Measurements from ENCODE around the gene CLINT1. TPM values are rescaled to one million over a fixed set of nuclear protein-coding genes. Genes with fewer than 3 reads are reported as not detected.

Gene CLINT1
- total RNA-seq, 2 donors from 2014 or later, result 76.3 to 83.6 TPM

DNA sequence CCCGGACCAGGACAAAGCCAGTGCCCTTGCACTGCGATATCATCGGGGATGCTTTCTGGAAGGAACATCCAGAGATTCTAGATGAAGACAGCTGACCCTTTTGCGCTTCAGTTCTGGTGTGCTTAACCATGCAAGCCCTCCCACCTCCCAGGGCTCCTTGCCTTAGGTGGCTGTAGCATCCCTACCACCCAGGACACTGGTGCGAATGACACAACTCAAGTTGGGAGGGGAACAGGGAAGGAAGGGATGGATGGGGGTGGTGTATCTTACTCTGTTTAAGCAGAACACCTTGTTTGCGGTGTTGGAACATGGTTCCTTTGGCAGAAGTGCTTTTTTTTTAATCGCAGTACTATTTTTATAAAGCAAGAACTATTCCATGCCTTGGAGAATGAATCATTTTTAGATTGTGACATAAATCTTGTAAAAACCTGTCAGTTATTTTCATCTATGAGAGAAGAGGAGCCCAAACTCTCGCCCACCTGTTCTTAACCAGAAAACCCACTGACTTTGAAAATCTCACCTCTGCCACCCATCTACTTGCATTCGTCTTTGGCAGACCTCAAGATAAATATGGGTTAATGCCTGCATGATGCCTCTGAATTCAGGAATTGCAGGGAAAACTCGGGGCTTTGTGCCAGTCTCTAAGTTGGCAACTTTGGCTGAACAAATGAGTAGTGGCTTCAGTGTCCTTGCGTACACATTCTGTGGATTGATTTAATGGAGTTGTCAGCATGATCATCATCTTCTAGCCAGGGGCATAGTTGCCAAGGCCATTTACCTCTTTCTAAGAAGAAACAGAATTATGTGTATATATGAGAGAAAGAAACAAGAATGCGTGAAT lies 119.3 kb downstream of the CLINT1 start:
- Histone ChIP-seq H3K36me3 (peaks cover 31% of the 10 kb centered on the region), H3K4me3 (no peak overlapping the region), H3K9me3 (no peaks in the 10 kb centered on the region), H3K4me1 (peaks cover 0 to 11% of the 10 kb centered on the region in 2 donors), H3K27ac (no peak overlapping the region), H3K27me3 (no peaks in the 10 kb centered on the region)
- no peak for DNase-seq (ENCODE audit: low spot score)
- TF ChIP-seq, protein P1, sequence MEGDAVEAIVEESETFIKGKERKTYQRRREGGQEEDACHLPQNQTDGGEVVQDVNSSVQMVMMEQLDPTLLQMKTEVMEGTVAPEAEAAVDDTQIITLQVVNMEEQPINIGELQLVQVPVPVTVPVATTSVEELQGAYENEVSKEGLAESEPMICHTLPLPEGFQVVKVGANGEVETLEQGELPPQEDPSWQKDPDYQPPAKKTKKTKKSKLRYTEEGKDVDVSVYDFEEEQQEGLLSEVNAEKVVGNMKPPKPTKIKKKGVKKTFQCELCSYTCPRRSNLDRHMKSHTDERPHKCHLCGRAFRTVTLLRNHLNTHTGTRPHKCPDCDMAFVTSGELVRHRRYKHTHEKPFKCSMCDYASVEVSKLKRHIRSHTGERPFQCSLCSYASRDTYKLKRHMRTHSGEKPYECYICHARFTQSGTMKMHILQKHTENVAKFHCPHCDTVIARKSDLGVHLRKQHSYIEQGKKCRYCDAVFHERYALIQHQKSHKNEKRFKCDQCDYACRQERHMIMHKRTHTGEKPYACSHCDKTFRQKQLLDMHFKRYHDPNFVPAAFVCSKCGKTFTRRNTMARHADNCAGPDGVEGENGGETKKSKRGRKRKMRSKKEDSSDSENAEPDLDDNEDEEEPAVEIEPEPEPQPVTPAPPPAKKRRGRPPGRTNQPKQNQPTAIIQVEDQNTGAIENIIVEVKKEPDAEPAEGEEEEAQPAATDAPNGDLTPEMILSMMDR (IDR thresholded peaks at IDR 0.05), result no peak

- TF ChIP-seq, protein P1 (IDR thresholded peaks at IDR 0.05), result no peak
Observed at GRCh38 chr5:157735991-157736390, 123.0 kb downstream of the CLINT1 start.

More at GRCh38 chr5:157735991-157736390, 123.0 kb downstream of the CLINT1 start:
- Histone ChIP-seq H3K27ac (no peak overlapping the region), H3K4me1 (peaks cover 0 to 7% of the 10 kb centered on the region in 2 donors), H3K27me3 (no peaks in the 10 kb centered on the region), H3K4me3 (no peak overlapping the region), H3K36me3 (peaks cover 39% of the 10 kb centered on the region), H3K9me3 (no peaks in the 10 kb centered on the region)
- DNase-seq (ENCODE audit: low spot score), result no peak

Other genes starting within 250 kb of the CLINT1 start
- gene SOX30, start 206.7 kb downstream of the CLINT1 start, total RNA-seq, result under 1 TPM in 1 of 2 donors, not detected in 1; 0.89 TPM
- not detected for gene C5orf52, start 187.6 kb downstream of the CLINT1 start, total RNA-seq
- gene THG1L, start 127.7 kb downstream of the CLINT1 start, total RNA-seq, result 1 to 10 TPM; 4.5 to 4.8 TPM
- gene LSM11, start 115.4 kb downstream of the CLINT1 start, total RNA-seq, result 1 to 10 TPM; 1.6 to 2.4 TPM